GM08714 (cell line): Measurements from ENCODE around the gene TMEM250.
A peak's percentile ranks its signal among the peaks of the same experiment; 100 is the strongest.

Source experiments
- H3K4me3 ChIP-seq: fragments of 200-500 bp; sonication (Bioruptor generic); 2 replicates; pipeline ENCODE4 v1.5.1; 2014; ENCODE audit warnings: mild to moderate bottlenecking, low read length, inconsistent platforms
- ZNF274 ChIP-seq: IDR thresholded peaks from 2 replicates; pipeline ENCODE4 v1.6.1; 2012; ENCODE audit warnings: mild to moderate bottlenecking, low read depth, low read length

The TMEM250 gene

DNA sequence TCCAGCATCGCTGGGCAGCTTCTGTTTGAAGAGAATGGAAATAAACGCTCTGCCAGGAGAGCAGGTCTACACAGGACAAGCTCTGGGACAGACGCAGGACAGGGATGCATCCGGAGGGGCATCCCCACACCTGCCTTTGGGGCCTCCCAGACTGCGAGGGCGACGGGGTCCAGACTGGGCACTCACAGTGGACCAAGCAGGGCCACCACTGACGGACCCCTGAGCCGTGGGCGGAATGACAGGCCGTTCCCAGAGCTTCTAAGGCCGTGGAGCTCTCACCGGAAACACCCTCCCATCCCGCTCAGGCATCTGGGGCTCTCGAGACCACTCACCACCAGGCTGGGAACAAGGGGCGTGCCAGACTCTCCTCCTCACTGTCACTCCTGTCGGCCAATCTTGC is 10.5 kb upstream of the TMEM250 start:
- TF ChIP-seq ZNF274, result no peak
- no peak overlapping the region for H3K4me3 ChIP-seq

DNA sequence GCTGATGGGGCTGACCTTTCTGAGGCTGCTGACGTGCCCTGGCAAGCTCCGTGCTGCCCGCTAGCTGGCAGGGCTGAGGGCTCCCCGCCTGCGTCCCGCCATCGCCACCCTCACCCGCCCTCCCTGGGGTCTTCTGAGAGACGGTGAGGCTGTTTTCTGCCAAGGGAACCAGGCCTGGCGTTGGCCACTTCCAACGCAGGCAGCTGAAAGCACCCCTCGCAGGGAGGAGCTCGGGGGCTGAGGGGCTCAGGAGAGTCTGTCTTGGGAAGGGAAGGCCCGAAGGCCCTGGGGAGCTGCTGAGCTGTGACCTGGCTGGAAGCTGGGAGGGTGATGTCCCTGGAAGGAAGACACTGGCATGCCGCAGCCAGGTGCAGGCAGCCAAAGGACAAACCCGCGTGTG is 9.8 kb upstream of the TMEM250 start:
- no peak for TF ChIP-seq ZNF274
- H3K4me3 ChIP-seq, result no peak overlapping the region

GRCh38 chr9:136127313-136127712 is 8.6 kb upstream of the TMEM250 start:
- H3K4me3 ChIP-seq, result no peak overlapping the region
- TF ChIP-seq ZNF274, result no peak

- no peak for TF ChIP-seq ZNF274
- no peak overlapping the region for H3K4me3 ChIP-seq
These were observed 6.5 kb upstream of the TMEM250 start for GRCh38 chr9:136124976-136125692.

DNA sequence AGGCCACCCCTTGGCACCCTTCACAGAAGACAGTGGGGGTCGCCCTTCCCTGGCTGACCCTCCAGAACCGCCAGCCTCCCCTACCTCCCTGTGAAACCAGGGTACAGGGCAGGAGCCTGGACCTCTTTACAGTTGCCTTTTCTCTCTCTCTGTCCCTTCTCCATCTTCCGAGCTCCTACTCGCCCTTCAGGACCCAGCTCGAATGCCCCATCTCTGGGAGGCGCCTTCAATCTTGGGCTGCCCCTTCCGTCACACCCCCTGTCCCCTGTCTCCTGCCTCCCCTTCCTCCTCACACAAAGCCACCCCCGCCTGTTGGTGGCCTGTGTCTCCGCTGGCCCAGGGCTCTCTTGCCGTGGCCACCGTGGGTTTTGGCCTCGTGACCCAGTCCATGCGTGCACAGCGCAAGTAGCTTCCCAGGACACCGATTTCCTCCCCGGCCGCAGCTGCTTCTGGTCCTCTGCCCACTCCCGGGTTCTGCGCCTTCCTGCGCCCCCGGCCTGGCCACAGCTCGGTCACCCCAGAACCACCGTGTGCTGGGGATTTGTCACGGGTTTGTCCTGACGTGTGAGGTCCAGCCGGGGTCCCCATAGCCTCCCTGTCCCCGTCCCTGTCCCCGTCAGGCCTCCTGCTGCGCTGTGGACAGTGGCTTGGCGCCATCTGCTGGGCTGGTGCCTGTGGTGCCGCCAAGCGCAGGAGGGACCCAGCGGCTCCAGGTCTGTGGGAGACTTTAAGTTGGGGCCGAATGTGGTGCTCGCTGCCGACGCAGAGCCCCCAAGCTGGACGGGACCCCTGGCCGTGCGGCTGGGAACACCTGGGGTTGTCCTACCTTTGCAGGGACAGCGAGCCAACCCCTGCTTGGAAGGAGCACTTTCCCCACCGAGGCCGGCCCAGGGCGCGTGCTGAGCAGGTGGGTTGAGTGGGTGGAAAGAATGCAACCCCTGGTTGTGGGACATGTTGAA is 4.0 kb upstream of the TMEM250 start:
- TF ChIP-seq ZNF274, result no peak
- H3K4me3 ChIP-seq, result no peak overlapping the region

GRCh38 chr9:136121801-136122200 is 3.1 kb upstream of the TMEM250 start:
- TF ChIP-seq ZNF274, result no peak
- H3K4me3 ChIP-seq, result no peak overlapping the region

- no peak overlapping the region for H3K4me3 ChIP-seq
- TF ChIP-seq ZNF274, result no peak
These were observed 1.8 kb upstream of the TMEM250 start for GRCh38 chr9:136120438-136120844.

GRCh38 chr9:136119883-136120393 is 1.3 kb upstream of the TMEM250 start:
- no peak for TF ChIP-seq ZNF274
- peak overlapping the region; percentile 91; the same call in 1 of the 2 replicates for H3K4me3 ChIP-seq

- H3K4me3 ChIP-seq, result peak overlapping the region; percentile 91
- TF ChIP-seq ZNF274, result no peak
These were observed 597 bp upstream of the TMEM250 start for GRCh38 chr9:136119061-136119882.

DNA sequence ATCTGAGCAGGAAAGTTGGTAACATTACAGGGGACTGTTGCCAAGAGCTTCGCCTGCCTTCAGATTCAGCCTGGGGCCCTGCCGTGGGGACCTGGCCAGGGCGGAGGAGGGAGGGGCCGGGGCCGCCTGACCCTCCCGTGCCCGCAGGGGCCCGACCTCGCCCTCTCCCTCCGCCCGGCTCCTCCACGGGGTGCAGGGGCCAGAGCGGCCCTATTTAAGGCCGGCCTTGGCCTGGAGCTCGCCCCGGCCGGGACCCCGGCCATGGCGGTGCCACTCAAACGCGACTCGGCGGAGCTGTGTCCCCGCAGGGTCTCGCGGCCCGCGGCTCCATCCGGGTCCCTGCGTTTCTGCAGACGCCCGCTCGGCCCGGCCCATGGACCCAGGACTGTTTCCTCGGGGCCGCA is 757 bp downstream of the TMEM250 start:
- peak overlapping the region; percentile 91 for H3K4me3 ChIP-seq
- no peak for TF ChIP-seq ZNF274

DNA sequence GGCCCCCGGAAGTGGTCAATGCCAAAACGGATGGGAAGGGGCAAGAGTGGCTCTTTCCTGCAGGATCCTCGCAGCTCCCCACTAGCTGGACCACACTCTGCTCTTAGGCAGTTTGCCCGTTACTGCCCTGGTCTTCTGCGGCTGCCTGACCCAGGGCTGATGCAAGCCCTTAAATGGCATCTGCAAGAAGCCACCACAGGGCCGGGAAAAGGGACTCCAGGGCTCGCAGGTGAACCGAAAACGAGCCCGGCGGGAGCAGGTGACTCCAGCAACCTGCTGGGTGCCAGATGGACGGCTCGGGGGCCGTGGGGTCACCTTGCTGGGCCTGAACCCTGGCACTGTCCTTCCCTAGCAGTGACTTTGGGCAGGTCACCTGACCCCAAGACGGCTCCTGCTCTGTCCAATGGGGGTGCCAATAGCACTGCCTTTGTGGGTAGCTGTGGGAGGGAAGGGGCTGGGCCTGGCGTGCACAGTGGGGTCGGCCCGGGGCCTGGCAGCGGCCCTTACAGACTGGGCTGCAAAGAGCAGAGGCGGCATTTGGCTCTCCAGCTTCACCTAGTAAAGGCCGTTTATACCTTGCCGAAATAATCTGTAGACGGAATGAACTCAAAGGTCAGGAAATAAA is 1.3 kb downstream of the TMEM250 start:
- no peak for TF ChIP-seq ZNF274
- peak overlapping the region; percentile 91 for H3K4me3 ChIP-seq

DNA sequence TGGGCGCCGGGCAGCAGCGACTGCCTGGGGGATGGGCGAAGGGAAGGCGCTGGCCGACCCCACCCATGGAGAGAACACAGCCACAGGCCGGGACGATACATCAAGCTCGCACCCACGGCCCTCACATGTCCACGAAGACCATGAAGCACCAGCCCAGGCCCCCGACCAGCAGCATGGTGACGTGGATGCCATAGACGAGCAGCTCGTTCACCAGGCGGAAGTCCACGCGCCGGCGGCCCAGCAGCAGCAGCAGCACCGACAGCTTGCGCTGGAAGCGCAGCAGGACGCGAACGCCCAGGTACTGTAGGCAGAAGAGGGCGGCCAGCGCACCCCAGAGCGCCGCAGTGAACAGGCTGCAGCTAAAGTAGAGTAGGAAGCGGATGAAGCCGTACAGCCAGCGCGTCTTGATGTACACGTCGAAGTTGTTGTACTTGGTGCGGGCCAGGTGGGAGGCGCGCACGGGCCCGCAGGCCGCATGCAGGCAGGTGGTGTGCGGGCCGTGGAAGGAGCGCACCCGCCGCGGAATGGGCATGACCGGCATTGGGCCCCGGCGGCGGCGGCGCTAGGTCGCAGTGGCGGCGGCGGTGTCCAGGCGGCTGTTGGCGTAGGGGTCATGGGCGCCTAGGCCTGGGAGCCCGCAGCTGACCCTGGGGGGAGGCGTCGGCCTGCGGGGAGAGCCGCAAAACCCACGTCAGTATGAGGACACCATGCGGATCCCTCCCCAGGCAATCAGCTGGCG is 2.1 kb downstream of the TMEM250 start:
- no peak for TF ChIP-seq ZNF274
- no peak overlapping the region for H3K4me3 ChIP-seq
